Measurements from ENCODE around the gene GPAM. TPM values are rescaled to one million over a fixed set of nuclear protein-coding genes. Genes with fewer than 3 reads are reported as not detected.
A peak's percentile ranks its signal among the peaks of the same experiment; 100 is the strongest.

GPAM gene
- total RNA-seq, 1 donor from 2014 or later: 22.2 TPM

- Histone ChIP-seq H3K27me3 (ENCODE audit: low read depth) (peaks cover 12% of the 10 kb centered on the region), H3K4me1 (peaks cover 14% of the 10 kb centered on the region), H3K9me3 (replicated peaks) (no peaks in the 10 kb centered on the region), H3K27ac (replicated peaks) (peak overlapping the region; percentile 51), H3K4me3 (no peak overlapping the region), H3K36me3 (no peaks in the 10 kb centered on the region)
- no peak for TF ChIP-seq CTCF (IDR thresholded peaks at IDR 0.05; ENCODE audit: borderline replicate concordance)
- intact Hi-C loops (cut with micrococcal nuclease): no loop called here
- DNase-seq: no peak
Observed at GRCh38 chr10:112208997-112209396, 25.4 kb upstream of the GPAM start.

GRCh38 chr10:112208292-112208691, 24.7 kb upstream of the GPAM start:
- Histone ChIP-seq H3K27ac (replicated peaks) (peak overlapping the region; percentile 51), H3K27me3 (ENCODE audit: low read depth) (peaks cover 12% of the 10 kb centered on the region), H3K36me3 (no peaks in the 10 kb centered on the region), H3K4me1 (peaks cover 14% of the 10 kb centered on the region), H3K4me3 (no peak overlapping the region), H3K9me3 (replicated peaks) (no peaks in the 10 kb centered on the region)
- no peak for DNase-seq
- intact Hi-C loops (cut with micrococcal nuclease): no loop called here
- no peak for TF ChIP-seq CTCF (IDR thresholded peaks at IDR 0.05; ENCODE audit: borderline replicate concordance)

- Histone ChIP-seq H3K4me3 (no peak overlapping the region), H3K4me1 (peaks cover 25% of the 10 kb centered on the region), H3K27ac (replicated peaks) (no peak overlapping the region), H3K9me3 (replicated peaks) (no peaks in the 10 kb centered on the region), H3K36me3 (no peaks in the 10 kb centered on the region), H3K27me3 (ENCODE audit: low read depth) (no peaks in the 10 kb centered on the region)
- no peak for TF ChIP-seq CTCF (IDR thresholded peaks at IDR 0.05; ENCODE audit: borderline replicate concordance)
- DNase-seq: no peak
- intact Hi-C loops (cut with micrococcal nuclease): no loop called here
Observed at GRCh38 chr10:112203328-112204076, 19.9 kb upstream of the GPAM start.

GRCh38 chr10:112202561-112203241, 19.1 kb upstream of the GPAM start:
- Histone ChIP-seq H3K27me3 (ENCODE audit: low read depth) (no peaks in the 10 kb centered on the region), H3K4me1 (peaks cover 17% of the 10 kb centered on the region), H3K9me3 (replicated peaks) (no peaks in the 10 kb centered on the region), H3K36me3 (no peaks in the 10 kb centered on the region), H3K4me3 (no peak overlapping the region), H3K27ac (replicated peaks) (no peak overlapping the region)
- no peak for TF ChIP-seq CTCF (IDR thresholded peaks at IDR 0.05; ENCODE audit: borderline replicate concordance)
- intact Hi-C loops (cut with micrococcal nuclease): no loop called here
- no peak for DNase-seq

- no peak for TF ChIP-seq CTCF (IDR thresholded peaks at IDR 0.05; ENCODE audit: borderline replicate concordance)
- Histone ChIP-seq H3K36me3 (no peaks in the 10 kb centered on the region), H3K9me3 (replicated peaks) (no peaks in the 10 kb centered on the region), H3K27ac (replicated peaks) (no peak overlapping the region), H3K4me1 (peaks cover 15% of the 10 kb centered on the region), H3K27me3 (ENCODE audit: low read depth) (no peaks in the 10 kb centered on the region), H3K4me3 (no peak overlapping the region)
- DNase-seq: no peak
- intact Hi-C loops (cut with micrococcal nuclease): no loop called here
Observed at GRCh38 chr10:112202076-112202475, 18.5 kb upstream of the GPAM start.
